ENCODE data around the gene SRL.
A peak's percentile ranks its signal among the peaks of the same experiment; 100 is the strongest.

The SRL gene

DNA sequence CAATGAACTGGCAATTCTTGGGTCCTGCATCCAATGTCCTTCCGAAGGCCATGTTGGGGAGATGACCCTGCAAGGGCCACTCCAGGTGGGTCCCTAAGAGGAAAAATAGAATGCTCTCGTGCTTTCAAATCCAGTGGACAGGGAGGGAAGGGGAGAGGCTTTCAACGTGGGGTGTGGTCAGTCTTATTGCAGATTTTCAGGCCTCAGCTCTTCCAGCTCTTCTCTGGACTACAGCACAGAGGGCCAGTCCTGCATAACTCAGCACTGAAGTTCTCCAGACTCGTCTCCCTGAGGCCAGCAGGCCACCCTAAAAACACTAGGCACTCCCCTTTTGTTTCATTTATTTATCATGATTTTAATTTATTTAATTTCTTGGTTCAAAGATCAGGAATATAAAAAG, 43.1 kb downstream of the SRL start:
- no peak for DNase-seq

DNA sequence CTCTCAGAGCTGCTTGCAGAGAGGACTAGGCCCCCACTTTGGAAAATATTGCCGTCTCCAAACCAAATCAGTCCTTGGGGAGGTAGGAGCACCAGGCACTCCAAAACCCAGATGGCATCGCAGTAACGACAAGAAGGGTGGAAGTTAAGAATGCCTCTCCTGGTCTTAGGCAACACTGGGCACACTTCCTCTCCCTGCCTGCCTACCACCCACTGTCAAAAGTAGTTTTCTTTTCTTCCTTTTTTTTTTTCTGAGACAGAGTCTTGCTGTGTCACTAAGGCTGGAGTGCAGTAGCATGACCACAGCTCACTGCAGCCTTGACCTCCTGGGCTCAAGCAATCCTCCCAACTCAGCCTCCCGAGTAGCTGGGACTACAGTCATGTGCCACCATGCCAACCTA, 47.2 kb downstream of the SRL start:
- DNase-seq = no peak

DNA sequence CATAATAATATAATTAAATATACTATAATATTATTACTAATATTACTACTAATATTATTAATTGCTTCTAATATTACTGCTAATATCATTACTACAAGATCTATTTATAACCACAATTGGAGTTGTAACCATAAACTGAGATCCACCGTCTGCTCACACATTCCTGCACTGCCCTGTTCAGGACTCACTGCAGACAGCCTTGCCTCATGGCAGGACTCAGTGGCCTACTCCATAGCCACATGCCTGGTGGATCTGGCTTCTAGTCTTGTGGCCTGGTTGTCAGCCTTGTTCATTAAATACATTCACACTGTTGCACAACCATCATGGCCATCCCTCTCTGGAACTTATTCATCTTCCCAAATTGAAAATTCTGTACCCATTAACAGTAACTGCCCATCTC, 48.0 kb downstream of the SRL start:
- DNase-seq = no peak

DNA sequence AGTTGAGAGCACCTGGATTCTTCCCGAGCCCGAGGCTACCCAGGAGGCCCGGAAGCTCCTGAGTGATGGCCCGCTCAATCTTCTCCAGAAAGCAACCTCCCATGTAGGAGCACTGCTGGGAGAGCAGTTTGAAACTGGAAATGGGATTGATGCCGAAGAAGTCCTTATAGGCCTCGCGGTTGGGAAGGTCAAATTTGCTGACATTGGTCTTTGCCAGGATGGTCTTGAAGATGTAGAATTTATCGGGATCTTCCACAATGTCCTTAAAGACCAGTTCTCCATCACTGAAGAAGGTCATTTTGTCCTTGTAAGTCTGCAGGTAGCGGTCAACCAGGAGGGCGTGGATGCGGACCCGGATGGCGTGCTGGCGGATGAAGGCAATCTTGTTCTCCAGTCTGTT, 49.7 kb downstream of the SRL start:
- no peak for DNase-seq

DNA sequence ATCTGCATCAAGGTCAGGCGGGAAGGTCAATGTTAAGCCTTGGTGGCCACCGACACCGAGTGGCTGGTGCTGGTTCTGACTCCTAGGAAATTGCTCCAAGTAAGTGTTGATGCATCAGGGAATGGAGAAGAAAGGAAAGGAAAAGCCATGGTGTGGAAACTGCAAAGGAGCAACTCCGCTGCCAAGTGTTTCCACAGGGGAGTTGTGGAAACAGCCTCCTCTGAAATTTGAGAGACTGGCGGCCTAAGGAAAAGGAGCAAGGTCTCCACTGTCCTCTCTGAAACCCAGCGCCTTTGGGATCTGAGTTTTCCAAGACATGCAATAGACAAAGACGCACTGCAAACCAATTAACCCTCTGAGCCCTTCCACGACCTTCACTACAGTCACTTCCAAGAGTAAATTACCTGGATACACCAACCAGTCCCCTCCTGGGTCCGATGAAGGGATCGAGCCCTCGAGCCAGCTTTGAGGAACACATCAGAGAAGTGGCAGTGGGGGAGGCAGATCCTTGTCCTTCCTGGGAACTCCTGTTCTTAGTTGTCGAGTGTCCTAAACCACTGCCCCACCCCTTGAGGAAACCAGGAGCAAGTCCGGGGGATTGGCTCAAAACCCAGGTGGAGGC, 51.1 kb downstream of the SRL start:
- no peak for DNase-seq

DNA sequence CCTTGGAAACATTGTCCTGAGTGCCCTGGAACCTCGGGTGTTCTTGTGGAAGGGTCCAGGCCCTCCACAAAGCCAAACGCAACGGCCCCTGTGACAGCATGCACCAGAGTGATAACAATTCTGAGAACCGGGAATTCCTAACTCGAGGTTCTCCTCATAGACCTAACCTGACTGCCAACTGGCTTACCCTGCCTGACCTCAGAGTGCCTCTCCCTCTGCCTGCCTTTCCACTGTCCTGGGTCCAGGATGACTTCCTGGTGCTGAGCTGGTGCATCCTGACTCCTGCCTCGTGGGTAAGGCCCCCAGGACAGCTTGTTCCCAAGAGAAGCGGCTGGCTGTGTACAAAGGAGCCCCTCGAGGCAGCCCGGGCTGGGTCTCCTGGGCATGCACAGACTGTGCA, 51.8 kb downstream of the SRL start:
- no peak for DNase-seq

DNA sequence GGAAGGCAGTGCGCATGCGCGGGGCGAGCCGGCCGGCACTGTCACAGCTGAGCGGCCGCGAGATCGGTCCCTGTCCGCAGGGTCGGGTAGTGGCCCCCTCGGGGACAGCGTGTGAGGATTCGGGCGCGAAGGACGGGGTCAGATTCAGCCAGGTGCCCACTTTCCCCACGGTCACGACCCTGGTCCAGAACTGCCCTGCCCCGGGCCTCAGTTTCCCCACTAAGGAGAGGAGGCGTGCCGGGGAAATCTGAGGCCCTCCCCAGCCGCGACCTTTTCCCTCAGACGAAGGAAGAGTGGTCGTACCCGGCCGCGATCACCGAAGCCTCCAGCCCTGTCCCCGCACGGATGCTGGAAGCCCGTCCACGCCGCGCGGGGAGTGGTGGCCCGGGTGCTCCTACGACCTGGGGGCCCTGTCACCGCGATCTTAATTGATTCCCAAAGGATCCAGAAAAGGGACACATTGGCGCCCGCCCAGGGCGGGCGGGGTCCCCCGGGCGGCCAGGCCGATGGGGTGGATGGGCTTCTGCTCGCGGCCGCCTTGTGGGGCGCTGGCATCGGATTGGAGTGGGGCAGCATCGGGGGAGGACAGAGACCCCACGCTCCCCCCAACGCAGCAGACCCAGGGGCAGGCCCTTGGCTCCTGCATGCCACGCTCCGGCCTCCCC, 57.7 kb downstream of the SRL start:
- no peak for DNase-seq

DNA sequence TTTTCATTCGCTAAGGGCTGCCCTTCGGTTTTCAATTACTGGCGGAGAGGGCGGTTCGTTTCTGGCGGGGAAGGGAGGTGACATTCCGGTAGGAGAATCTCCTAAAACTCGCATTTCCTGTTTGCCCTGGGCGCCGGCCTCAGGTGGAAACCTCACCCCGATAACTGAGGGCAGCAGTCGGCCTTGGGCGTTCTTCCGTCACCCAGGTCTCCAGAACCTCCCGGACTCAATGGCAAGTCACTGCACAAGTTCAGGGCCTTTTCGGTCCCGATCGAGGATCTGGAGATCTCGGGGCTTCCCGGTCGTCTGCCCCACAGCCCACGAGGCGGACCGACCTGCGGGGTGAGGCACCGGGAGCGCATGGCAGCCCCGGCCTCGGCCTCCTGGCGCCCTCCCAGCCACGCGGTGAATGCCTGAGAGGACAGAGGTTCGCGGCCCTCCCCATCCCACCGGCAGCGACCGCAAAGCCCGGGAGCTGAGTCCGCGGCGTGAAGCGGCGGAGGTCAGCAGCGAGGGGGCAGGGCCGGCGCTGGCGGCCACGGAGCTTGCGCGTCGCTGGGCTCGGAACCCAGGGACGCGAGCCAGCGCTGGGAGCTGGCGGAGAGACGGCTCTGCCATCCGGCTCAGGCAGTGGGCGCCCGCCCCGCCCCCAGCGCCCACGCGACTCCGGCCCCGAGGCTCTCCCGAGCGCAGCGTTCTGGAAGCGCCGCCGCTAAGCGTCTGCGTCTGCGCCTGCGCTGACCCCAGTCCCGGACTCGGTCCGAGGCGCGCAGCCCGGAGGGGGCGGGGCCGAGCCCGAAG, 58.4 kb downstream of the SRL start:
- DNase-seq = peak; percentile 74

DNA sequence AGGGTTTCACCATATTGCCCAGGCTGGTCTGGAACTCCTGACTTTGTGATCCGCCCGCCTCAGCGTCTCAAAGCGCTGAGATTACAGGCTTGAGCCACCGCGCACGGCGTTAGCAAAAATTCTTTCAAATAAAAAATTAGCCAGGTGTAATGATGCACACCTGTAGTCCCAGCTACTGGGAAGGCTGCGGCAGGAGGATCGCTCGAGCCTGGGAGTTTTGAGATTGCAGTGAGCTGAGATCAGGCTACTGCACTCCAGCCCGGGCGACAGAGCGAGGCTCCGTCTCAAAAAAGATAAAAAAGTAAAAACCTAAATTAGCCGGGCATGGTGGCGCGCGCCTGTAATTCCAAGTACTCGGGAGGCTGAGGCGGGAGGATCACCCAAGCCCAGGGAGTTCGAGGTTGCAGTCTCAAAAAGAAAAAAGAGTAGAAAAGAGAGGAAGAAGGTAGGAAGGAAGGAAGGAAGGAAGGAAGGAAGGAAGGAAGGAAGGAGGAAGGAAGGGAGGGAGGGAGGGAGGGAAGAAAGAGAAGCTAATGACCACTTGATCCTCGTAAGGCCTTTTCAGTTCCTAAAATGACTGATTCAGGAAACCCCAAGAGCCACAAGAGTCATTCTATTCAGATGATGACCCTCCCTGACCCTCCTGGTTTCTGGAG, 59.2 kb downstream of the SRL start:
- DNase-seq = no peak

DNA sequence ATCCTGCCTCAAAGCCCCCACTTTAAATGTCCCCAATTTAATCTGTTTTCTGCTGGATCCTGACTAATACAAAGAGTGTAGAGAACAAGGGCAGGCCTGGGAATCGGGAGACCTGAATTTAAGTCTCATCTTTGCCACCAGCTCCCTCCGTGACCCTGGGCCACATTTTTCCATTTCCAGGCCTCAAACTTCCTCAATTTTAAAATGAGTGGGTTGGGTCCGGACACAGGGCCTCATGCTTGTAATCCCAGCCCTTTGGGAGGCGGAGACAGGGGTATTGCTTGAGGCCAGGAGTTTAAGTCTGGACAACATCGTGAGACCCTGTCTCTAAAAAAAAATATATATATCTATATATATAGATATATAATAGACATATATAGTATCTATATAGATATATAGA, 61.4 kb downstream of the SRL start:
- no peak for DNase-seq

DNA sequence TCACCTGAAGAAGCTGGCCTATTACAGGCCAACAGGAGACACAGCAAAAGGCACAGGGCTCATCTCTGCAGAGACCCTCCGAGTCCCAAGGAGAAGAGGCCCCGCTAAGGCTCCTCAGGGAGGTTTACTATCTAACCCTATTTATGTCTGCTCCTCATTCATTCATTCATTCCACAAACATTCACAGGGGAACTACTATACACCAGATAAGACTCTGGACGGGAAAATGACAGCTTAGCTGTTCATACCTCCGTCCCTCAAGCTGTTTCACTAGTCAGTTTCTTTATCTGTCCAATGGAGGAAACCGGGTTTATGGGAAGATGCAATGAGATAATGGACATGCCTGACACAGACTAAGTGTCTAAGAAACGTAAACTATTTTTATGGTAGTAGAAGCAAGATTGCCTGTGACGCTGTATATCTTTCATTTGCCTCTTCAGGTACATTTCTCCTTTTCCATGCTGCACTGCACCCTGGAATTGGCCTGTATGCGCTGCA, 62.1 kb downstream of the SRL start:
- DNase-seq = no peak

DNA sequence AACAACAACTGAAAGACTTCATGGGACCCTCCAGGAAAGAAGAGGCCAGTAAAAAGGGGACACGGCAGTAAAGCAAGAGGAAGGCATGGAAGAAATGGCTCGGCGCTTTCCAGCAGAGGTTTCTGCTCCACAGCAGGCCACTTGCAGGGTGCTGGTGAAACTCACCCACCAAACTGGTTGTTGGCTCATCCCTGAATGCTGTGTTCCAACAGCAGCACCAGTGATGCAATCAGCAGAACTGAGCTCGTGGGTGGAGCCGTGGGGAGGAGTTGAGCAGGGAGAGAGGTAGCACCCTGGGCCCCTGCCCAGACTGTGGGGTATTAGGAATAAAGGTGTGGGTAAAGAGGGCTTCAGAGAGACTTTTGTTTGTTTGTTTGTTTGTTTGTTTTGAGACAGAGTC, 62.9 kb downstream of the SRL start:
- DNase-seq = no peak

DNA sequence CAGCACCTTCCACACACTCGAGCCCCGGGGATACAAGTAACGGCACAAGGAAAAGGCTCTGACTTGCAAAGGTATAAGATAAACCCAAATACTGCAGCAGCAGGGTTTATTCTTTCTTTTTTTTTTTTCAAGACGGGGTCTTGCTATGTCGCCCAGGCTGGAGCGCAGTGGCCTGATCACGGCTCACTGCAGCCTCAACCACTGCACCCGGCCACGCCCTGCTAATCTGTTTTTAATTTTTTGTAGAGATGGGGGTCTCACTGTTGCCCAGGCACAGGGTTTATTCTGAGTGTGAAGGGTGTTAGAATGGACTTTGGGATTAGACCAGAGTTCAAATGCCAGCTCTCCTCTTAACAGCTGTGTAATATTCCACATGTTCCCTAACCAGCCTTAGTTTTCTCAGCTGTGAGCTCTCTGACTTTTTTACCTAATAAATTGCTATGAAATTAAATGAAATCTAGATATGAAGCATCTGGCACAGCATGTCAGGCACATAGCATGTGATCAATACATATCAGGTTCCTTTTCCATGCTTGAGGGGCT, 63.3 kb downstream of the SRL start:
- no peak for DNase-seq

DNA sequence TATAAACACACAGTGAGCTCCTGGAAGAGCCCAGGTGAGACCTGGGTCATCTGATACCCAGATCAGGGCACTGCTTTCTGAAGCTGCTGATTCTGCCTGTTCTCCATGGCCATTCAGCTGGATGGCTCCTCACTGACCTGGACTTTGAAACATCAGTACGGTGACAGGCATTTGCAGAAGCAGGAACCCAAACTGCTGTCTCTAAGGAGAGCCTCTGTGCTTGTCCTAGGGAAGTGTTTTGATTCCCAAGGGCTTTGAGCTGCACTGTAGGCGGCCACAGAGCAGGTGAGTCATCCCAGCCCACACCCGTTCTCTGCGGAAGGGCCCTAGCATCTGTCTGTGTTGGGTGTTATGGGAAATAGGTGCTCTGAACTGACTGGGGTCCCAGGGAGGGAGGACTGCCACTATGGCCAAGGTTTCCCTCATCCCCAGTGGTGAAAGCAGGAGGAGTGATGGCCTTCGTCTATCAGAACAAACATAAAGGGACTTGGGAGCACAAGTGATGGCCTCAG, 64.9 kb downstream of the SRL start:
- DNase-seq = no peak

DNA sequence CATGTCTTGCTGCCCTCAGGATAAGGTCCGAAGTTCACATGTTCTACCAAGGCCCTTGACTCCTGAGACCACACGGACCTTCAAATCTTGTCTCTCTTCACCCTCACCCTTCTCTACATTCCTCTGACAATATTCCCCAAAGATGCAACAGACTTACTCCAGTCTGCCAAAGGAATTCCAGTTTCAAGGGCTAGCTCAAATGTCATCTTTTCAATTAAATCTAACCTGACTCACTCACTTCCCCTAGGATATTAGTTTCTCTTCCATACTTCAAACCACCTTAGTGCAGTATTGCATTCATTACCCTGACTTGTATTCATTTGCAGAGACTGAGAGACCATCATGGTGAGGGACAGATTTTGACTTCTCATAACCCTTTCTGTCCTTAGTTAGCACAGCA, 66.0 kb downstream of the SRL start:
- DNase-seq = no peak

DNA sequence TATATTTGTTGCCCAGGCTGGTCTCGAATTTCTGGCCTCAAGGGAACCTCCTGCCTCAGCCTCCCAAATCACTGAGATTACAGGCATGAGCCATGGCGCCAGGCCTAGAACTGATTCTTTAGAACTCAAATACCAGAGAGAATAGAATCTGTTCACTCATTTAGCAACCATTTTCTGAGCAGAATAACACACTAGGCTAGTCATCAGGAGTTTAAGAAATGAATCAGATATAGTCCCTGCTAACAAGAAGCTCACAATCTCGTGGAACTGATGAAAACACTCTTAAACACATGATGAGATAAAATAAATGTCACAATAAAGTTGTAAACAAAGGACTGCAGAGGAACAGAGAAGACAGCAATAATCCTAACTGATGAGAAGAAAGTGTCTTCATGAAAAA, 69.8 kb downstream of the SRL start:
- DNase-seq = no peak

DNA sequence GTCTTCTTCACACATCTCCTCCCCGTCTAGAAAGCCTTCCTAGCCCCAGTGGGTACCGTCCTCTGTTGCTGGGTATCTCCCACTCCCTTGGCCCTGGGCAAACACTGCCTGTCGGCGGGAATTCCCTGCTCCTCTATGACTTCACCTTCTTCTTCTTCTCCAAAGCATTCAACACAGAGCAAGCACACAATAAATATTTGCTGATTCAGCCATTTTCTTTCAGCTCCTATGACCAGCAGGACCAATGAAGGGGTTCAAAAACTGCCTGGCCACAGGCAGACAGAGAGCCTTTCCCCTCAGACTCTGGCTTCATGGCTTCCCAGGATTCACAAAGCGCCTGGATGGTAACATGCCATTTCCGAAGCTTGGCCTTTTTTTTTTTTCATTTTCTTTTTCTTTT, 72.5 kb downstream of the SRL start:
- no peak for DNase-seq

DNA sequence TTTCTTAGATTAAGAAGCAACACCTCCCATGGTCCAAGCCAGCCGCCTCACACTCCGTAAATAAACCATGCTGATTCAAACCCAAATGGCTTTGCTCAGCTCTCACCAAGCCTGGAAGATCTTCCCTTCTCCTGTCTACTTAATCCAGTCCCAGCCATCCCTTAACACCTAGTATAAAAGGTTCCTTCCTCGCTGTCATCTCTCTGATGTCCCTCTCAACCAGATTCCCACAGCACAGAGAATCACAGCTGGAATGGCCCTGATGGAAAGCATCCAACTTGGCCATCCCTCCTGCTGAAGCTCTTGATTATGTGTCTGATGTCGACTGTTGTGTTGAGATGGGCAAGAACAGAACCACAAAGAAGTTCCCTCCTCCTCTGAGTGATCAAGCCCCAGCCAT, 75.1 kb downstream of the SRL start:
- no peak for DNase-seq

DNA sequence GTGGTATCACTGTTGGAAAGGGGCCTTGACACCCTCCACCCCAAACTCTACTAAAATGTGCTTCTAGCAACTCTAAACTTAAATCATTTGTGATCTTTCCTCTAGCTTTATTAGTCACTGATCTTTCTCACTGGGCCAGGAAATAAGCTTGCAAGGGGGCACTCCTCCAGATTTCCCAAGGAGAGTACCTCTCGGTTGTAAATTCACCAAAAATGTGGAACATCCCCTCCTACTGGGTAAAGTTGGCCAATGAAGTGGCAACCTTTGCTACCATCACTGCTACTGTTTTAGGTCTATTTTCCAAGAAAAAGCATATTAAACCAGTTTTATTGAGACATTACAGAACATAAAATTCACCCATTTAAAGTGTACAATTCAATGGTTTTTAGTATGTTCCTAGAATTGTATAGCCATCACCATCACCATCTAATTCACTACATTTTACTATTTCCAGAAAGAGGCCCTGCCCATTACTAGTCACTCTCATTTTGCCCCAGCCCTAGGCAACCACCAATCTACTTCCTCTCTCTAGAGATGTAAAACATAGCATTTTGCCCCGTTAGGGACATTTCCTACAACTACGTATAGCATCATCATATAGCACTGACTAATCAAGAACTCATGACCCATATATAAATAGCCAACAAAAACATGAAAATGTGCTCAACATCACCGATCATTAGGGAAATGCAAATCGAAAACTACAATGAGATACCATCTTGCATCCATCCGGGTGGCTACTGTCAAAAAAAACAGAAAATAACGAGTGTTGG, 81.0 kb downstream of the SRL start:
- no peak for DNase-seq

DNA sequence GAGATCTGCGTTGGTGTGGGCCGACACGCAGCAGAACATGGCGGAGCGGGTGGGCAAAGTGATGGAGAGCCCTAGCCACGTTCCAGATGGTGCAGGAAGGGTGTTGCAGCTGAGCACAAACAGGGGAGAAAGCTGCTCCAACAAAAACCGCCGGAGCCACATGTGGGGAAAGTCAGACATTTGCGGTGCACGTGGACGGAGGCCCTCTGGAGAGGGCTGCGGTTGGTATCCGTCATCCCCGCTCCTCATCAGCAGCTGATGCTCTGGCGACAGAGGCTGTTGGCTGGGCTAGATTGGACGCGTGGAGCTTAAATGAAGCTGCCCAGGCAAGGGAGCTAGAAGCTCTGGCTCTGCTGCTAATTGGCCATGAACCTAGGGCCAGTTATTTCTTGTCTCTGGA, 82.2 kb downstream of the SRL start:
- DNase-seq = no peak

DNA sequence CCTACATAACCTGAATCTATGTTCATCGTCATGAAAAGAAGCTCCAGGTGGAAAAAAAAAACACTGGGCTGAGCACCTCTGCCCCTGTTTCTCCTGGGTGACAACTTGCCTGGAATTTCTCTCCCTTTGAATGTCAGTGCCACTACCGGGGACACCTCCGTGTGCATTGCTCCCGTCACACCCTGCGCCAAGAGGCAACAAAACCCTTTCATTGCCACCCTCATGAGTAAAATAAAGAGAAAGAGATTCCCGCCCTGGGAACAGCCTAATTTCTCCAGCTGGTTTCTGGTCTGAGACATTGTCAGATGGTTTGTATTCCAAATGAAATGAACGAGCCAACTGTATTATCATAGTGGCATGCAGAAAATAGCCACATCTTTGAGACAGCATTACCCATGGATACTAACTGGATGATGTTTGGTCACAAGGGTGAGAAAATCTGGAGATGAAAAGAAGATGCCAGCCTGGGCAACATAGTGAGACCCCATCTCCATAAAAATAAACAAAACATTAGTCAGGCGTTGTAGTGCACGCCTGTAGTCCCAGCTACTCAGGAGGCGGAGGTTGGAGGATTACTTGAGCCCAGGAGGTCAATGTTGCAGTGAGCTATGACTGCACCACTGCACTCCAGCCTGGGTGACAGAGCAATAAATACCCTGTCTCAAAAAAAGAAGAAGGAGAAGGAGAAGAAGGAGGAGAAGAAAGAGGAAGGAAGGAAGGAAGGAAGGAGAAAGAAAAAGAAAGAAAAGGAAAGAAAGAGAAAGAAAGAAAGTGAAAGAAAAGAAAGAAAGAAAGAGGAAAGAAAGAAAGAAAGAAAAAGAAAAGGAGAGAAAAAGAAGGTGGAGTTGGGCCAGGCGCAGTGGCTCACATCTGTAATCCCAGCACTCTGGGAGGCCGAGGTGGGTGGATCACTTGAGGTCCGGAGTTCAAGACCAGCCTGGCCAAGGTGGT, 83.5 kb downstream of the SRL start:
- no peak for DNase-seq

Data from DMS79 treated with DMSO at 0.1 percent for 48 hours (cell line).